OCI-LY1 (cell line): ENCODE data around the gene C16orf90.

Experiments used
- CTCF ChIP-seq: fragments of 200-600 bp; sonication (generic), shearing (Covaris generic); IDR thresholded peaks from 2 replicates; pipeline ENCODE4 v1.5.1; 2017; ENCODE audit warnings: mild to moderate bottlenecking, antibody characterized with exemption, low read length, moderate library complexity, mixed read lengths
- EZH2 ChIP-seq: fragments of 200-600 bp; sonication (generic), shearing (Covaris generic); IDR thresholded peaks from 2 replicates; pipeline ENCODE4 v1.8.0; 2017; ENCODE audit warnings: borderline replicate concordance, mixed run types, mild to moderate bottlenecking, antibody characterized with exemption, low read length, moderate library complexity, mixed read lengths

DNA sequence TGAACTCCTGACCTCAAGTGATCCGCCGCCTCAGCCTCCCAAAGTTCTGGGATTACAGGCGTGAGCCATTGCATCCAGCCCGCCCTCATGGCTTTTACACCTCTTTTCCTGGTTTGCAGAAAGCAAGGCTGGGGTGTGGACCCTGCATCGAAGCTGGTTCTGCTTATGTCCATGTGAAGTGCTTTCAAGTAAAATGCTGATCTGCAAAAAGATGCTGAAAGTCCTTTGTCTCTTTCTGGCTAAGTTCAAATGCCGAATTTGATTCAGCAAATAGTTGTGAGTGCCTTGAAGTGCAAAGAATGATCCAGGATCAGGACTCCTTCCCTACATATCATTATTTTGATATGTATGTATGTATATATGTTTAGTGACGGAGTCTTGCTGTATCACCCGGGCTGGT is 34.7 kb downstream of the C16orf90 start:
- TF ChIP-seq CTCF (no peak), EZH2 (no peak)
